ENCODE results near the gene C3orf22. TPM values are rescaled to one million over a fixed set of nuclear protein-coding genes. Genes with fewer than 3 reads are reported as not detected.
"Not testable (repeated sequence)": the region's sequence is repeated elsewhere in the genome, so short reads cannot be mapped to it uniquely, and the experiment has no call there.

Gene C3orf22
- total RNA-seq, 1 experiment from 2014 or later: not detected

- DNase-seq (ENCODE audit: low read depth, low spot score): no peak
- in situ Hi-C loops (cut with HindIII; ENCODE audit: low pct_unique_long_range_greater_than_20kb, low sequenced_read_pairs): no loop called here
These were observed 21.5 kb downstream of the C3orf22 start for GRCh38 chr3:126537116-126537729.

- in situ Hi-C loops (cut with HindIII; ENCODE audit: low pct_unique_long_range_greater_than_20kb, low sequenced_read_pairs): no loop called here
- DNase-seq (ENCODE audit: low read depth, low spot score): no peak
These were observed 22.6 kb downstream of the C3orf22 start for GRCh38 chr3:126536126-126536525.

GRCh38 chr3:126535636-126536035, 23.1 kb downstream of the C3orf22 start:
- no peak for DNase-seq (ENCODE audit: low read depth, low spot score)
- in situ Hi-C loops (cut with HindIII; ENCODE audit: low pct_unique_long_range_greater_than_20kb, low sequenced_read_pairs): no loop called here

- in situ Hi-C loops (cut with HindIII; ENCODE audit: low pct_unique_long_range_greater_than_20kb, low sequenced_read_pairs); DNase-seq (ENCODE audit: low read depth, low spot score): not testable (repeated sequence)
These were observed 24.0 kb downstream of the C3orf22 start for GRCh38 chr3:126534716-126535115.

GRCh38 chr3:126533506-126533905, 25.2 kb downstream of the C3orf22 start:
- in situ Hi-C loops (cut with HindIII; ENCODE audit: low pct_unique_long_range_greater_than_20kb, low sequenced_read_pairs): no loop called here
- no peak for DNase-seq (ENCODE audit: low read depth, low spot score)

- no peak for DNase-seq (ENCODE audit: low read depth, low spot score)
- in situ Hi-C loops (cut with HindIII; ENCODE audit: low pct_unique_long_range_greater_than_20kb, low sequenced_read_pairs): no loop called here
These were observed 27.7 kb downstream of the C3orf22 start for GRCh38 chr3:126531051-126531330.

GRCh38 chr3:126530171-126531050, 28.3 kb downstream of the C3orf22 start:
- in situ Hi-C loops (cut with HindIII; ENCODE audit: low pct_unique_long_range_greater_than_20kb, low sequenced_read_pairs): no loop called here
- DNase-seq (ENCODE audit: low read depth, low spot score): no peak

- DNase-seq (ENCODE audit: low read depth, low spot score): no peak
- in situ Hi-C loops (cut with HindIII; ENCODE audit: low pct_unique_long_range_greater_than_20kb, low sequenced_read_pairs): no loop called here
These were observed 29.1 kb downstream of the C3orf22 start for GRCh38 chr3:126529585-126530170.

- in situ Hi-C loops (cut with HindIII; ENCODE audit: low pct_unique_long_range_greater_than_20kb, low sequenced_read_pairs): no loop called here
- no peak for DNase-seq (ENCODE audit: low read depth, low spot score)
These were observed 29.8 kb downstream of the C3orf22 start for GRCh38 chr3:126528800-126529541.

GRCh38 chr3:126528419-126528799, 30.3 kb downstream of the C3orf22 start:
- in situ Hi-C loops (cut with HindIII; ENCODE audit: low pct_unique_long_range_greater_than_20kb, low sequenced_read_pairs): no loop called here

GRCh38 chr3:126527455-126528211, 31.1 kb downstream of the C3orf22 start:
- in situ Hi-C loops (cut with HindIII; ENCODE audit: low pct_unique_long_range_greater_than_20kb, low sequenced_read_pairs): no loop called here
- no peak for DNase-seq (ENCODE audit: low read depth, low spot score)

More at GRCh38 chr3:126528419-126528799, 30.3 kb downstream of the C3orf22 start:
- DNase-seq (ENCODE audit: low read depth, low spot score): no peak

- no peak for DNase-seq (ENCODE audit: low read depth, low spot score)
- in situ Hi-C loops (cut with HindIII; ENCODE audit: low pct_unique_long_range_greater_than_20kb, low sequenced_read_pairs): no loop called here
These were observed 31.7 kb downstream of the C3orf22 start for GRCh38 chr3:126527006-126527405.

- in situ Hi-C loops (cut with HindIII; ENCODE audit: low pct_unique_long_range_greater_than_20kb, low sequenced_read_pairs): no loop called here
- DNase-seq (ENCODE audit: low read depth, low spot score): no peak
These were observed 32.1 kb downstream of the C3orf22 start for GRCh38 chr3:126526668-126527005.

GRCh38 chr3:126525853-126526667, 32.7 kb downstream of the C3orf22 start:
- no peak for DNase-seq (ENCODE audit: low read depth, low spot score)
- in situ Hi-C loops (cut with HindIII; ENCODE audit: low pct_unique_long_range_greater_than_20kb, low sequenced_read_pairs): no loop called here

GRCh38 chr3:126525091-126525852, 33.5 kb downstream of the C3orf22 start:
- in situ Hi-C loops (cut with HindIII; ENCODE audit: low pct_unique_long_range_greater_than_20kb, low sequenced_read_pairs): no loop called here
- DNase-seq (ENCODE audit: low read depth, low spot score): no peak

GRCh38 chr3:126524429-126524988, 34.2 kb downstream of the C3orf22 start:
- DNase-seq (ENCODE audit: low read depth, low spot score): no peak
- in situ Hi-C loops (cut with HindIII; ENCODE audit: low pct_unique_long_range_greater_than_20kb, low sequenced_read_pairs): no loop called here
